HFFc6 (cell line): Measurements from ENCODE around the gene ALG8. TPM values are rescaled to one million over a fixed set of nuclear protein-coding genes. Genes with fewer than 3 reads are reported as not detected.
"Not testable (repeated sequence)": the region's sequence is repeated elsewhere in the genome, so short reads cannot be mapped to it uniquely, and the experiment has no call there.

Experiments
- DNase-seq: peaks from one replicate; pipeline ENCODE4 v3.0.0-alpha.2; 2018
- H3K27ac Mint-ChIP-seq: 2 replicates; pipeline ENCODE4 v1.8.0; 2020; ENCODE audit warnings: mild to moderate bottlenecking, mixed read lengths
- H3K27me3 Mint-ChIP-seq: 2 replicates; pipeline ENCODE4 v1.8.0; 2021; ENCODE audit warnings: mild to moderate bottlenecking, moderate library complexity, mixed read lengths; ENCODE audit not compliant: insufficient read depth
- H3K36me3 Mint-ChIP-seq: 2 replicates; pipeline ENCODE4 v1.8.0; 2021; ENCODE audit warnings: low read depth, mixed read lengths
- H3K4me1 Mint-ChIP-seq: 2 replicates; pipeline ENCODE4 v1.8.0; 2020; ENCODE audit warnings: low read depth, mixed read lengths
- H3K4me3 Mint-ChIP-seq: 2 replicates; pipeline ENCODE4 v1.8.0; 2020; ENCODE audit warnings: mild to moderate bottlenecking, moderate library complexity, mixed read lengths
- H3K9me3 Mint-ChIP-seq: 2 replicates; pipeline ENCODE4 v1.8.0; 2020; ENCODE audit warnings: mild to moderate bottlenecking, mixed read lengths
- CTCF ChIP-seq: fragments of 200-600 bp; sonication (generic); IDR thresholded peaks from 2 replicates; pipeline ENCODE4 v1.5.0; 2021; ENCODE audit warnings: antibody characterized with exemption, mild to moderate bottlenecking
- total RNA-seq, 6 experiments: library from RNA; stranded (reverse); fragmentation: NEBNext Ultra II Directional; extraction: Animal tissue kit (Norgen Biotek cat#: 25700); gene quantifications; 2 replicates in 1 of 6; 3 replicates in 5 of 6; pipeline ENCODE4 v1.2.3, GENCODE V29; 2021

Gene ALG8
- total RNA-seq, 6 experiments from 2014 or later, result 62.0 to 84.0 (median 69.8) TPM

GRCh38 chr11:78079232-78080083, 60.0 kb downstream of the ALG8 start, which contains the start of gene NDUFC2:
Gene NDUFC2 (minus strand): TSS chr11:78079862. CDS start chr11:78079744, 118 bp downstream.
- peak; percentile 60 for DNase-seq
- Mint-ChIP-seq H3K4me1 (peaks cover 34% of the 10 kb centered on the region), H3K36me3 (peaks cover 32% of the 10 kb centered on the region), H3K9me3 (no peaks in the 10 kb centered on the region), H3K4me3 (peak within 1 kb of the TSS; percentile 97), H3K27ac (peak within 1 kb of the TSS; percentile 93), H3K27me3 (no peaks in the 10 kb centered on the region; the same call in 1 of the 2 replicates)
- no peak for TF ChIP-seq CTCF

- H3K27ac Mint-ChIP-seq, result peak overlapping the region; percentile 93
- peak overlapping the region; percentile 97 for H3K4me3 Mint-ChIP-seq
- H3K4me1 Mint-ChIP-seq, result peaks cover 35% of the 10 kb centered on the region
- DNase-seq, result no peak
- no peaks in the 10 kb centered on the region for H3K9me3 Mint-ChIP-seq
- TF ChIP-seq CTCF, result no peak
- no peaks in the 10 kb centered on the region; the same call in 1 of the 2 replicates for H3K27me3 Mint-ChIP-seq
- peaks cover 32% of the 10 kb centered on the region for H3K36me3 Mint-ChIP-seq
Observed at GRCh38 chr11:78078218-78079167, 60.9 kb downstream of the ALG8 start.

GRCh38 chr11:78077592-78077991, 61.8 kb downstream of the ALG8 start:
- DNase-seq, result not testable (repeated sequence)
- H3K27ac Mint-ChIP-seq, result peak overlapping the region; percentile 93; the same call in 1 of the 2 replicates

GRCh38 chr11:78076733-78077403, 62.6 kb downstream of the ALG8 start:
- no peak for DNase-seq
- no peaks in the 10 kb centered on the region; the same call in 1 of the 2 replicates for H3K27me3 Mint-ChIP-seq
- H3K9me3 Mint-ChIP-seq, result no peaks in the 10 kb centered on the region
- H3K4me1 Mint-ChIP-seq, result peaks cover 43% of the 10 kb centered on the region
- peak overlapping the region; percentile 0; the same call in 1 of the 2 replicates for H3K4me3 Mint-ChIP-seq
- TF ChIP-seq CTCF, result no peak
- no peak overlapping the region; the same call in 1 of the 2 replicates for H3K27ac Mint-ChIP-seq
- peaks cover 39% of the 10 kb centered on the region for H3K36me3 Mint-ChIP-seq

More at GRCh38 chr11:78077592-78077991, 61.8 kb downstream of the ALG8 start:
- Mint-ChIP-seq H3K36me3 (peaks cover 36% of the 10 kb centered on the region), H3K4me1 (peaks cover 38% of the 10 kb centered on the region), H3K4me3 (peak overlapping the region; percentile 97)
- H3K9me3 Mint-ChIP-seq, H3K27me3 Mint-ChIP-seq: not testable (repeated sequence)

- TF ChIP-seq CTCF, result no peak
- H3K9me3 Mint-ChIP-seq, result no peaks in the 10 kb centered on the region
- DNase-seq, result no peak
- H3K4me1 Mint-ChIP-seq, result peaks cover 43% of the 10 kb centered on the region
- no peak overlapping the region; the same call in 1 of the 2 replicates for H3K4me3 Mint-ChIP-seq
- H3K36me3 Mint-ChIP-seq, result peaks cover 31% of the 10 kb centered on the region
- no peaks in the 10 kb centered on the region; the same call in 1 of the 2 replicates for H3K27me3 Mint-ChIP-seq
- H3K27ac Mint-ChIP-seq, result no peak overlapping the region
Observed at GRCh38 chr11:78074756-78075155, 64.7 kb downstream of the ALG8 start.
